Stimulated activated CD8-positive, alpha-beta memory T cell treated with anti-CD3 and anti-CD28 coated beads, Interleukin-12 subunit alpha, Interleukin-12 subunit beta, amount 100 ng/mL, for 24 hours (primary cell): ENCODE measurements around the gene RAD51B.

ENCODE experiments used
- DNase-seq: peaks from one replicate; pipeline ENCODE4 v3.0.0-alpha.2; 2020; ENCODE audit errors: extremely low read depth

The RAD51B gene

GRCh38 chr14:68551045-68551683 is 731.6 kb downstream of the RAD51B start:
- DNase-seq: no peak

GRCh38 chr14:68552075-68552474 is 732.5 kb downstream of the RAD51B start:
- no peak for DNase-seq

GRCh38 chr14:68552602-68553001 is 733.0 kb downstream of the RAD51B start:
- DNase-seq: no peak

DNA sequence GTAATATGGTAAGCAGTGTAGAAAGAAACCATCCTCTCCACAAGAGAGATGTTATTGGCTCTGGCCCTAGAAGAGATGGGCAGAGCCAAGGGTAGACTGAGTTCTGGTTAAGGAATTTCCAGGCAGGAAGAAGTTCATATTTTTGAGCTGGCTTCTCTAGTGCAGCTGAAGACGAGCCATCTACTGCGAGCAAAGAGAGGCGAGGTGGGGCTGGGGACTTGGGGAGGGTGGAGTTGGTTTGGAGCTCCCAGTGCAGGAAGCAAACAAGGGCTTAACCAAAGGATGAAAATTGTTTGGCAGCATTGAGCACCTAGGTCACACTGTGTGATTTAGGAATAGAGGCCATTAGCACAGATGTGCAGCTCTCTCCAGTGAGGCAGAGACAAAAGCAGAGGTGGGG is 733.7 kb downstream of the RAD51B start:
- no peak for DNase-seq

GRCh38 chr14:68554231-68554630 is 734.7 kb downstream of the RAD51B start:
- DNase-seq: no peak

DNA sequence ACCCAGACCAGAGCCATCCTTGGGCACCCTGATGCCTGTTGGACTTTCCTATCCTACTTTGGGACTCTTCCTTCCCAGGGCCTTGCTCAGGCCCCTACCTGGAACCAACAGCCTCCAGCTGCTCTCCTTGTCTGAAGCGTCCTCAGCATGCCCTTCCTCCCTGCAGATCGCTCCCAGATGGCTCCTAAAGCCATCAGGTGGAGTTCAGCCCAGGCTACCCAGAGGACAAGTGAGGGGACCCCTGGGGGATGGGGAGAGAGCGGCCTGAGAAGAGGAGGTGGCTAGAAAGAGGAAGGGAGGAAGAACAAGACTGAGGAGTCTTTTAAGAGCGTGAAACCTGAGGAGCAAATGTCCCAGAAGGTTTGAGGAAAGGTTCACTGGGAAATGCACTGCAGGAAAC is 736.7 kb downstream of the RAD51B start:
- no peak for DNase-seq

DNA sequence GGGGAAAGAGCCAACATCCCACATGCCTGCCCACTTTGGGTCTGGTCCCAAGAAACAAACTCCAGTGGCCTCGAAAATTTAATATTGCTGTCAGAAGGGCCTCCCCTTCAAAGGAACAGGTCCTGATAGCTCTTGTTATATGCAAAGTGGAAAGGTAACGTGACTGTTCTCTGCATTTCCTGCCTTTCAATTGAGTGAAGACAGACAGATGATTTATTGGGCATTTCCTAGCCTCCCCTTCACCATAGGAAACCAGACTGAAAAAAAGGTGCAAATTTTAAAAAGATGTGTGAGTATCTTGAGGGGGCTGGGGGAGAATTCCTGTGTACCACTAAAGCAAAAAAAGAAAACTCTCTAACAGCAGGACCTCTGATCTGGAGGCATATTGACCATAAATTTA is 738.1 kb downstream of the RAD51B start:
- DNase-seq: no peak

DNA sequence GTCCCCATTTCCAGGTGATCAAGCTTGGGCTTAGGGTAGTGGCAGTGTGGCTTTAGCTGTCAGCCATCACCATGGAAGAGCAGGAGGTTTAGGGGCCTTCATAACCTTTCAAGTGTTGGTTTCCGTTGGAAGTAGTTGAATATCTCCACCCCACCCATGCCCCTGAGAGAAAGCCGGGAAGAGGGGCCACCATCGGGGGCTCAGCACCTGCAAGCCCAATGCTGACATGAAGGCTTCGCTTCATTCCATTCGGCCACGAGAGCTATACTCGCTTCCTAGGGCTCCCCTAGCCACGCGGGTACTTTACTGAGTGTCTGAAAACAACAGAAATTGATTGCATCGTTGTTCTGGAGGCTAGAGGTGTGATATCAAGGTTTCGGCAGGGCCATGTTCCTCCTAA is 738.5 kb downstream of the RAD51B start:
- no peak for DNase-seq

DNA sequence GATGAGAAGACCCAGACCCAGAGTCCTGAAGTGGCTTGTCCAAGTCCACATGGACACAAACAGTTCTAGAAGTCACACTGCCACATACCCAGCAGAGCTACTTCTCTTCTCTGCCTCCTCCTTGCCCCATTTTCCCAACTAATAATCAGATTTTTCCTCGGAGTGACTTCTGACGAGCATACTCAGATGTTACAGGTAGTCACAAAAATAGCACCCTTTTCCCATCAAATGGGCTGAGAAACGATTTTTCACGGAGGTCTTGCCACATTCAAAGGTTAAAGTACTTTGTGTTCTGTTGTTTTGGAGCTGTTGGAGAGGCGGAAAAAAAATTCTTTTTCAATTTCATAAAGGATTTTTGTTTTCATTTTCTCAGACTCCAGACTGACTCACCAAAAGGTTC is 740.4 kb downstream of the RAD51B start:
- no peak for DNase-seq

GRCh38 chr14:68561531-68562007 is 742.0 kb downstream of the RAD51B start:
- no peak for DNase-seq

GRCh38 chr14:68562911-68563250 is 743.3 kb downstream of the RAD51B start:
- no peak for DNase-seq

GRCh38 chr14:68563251-68564131 is 743.9 kb downstream of the RAD51B start:
- no peak for DNase-seq

DNA sequence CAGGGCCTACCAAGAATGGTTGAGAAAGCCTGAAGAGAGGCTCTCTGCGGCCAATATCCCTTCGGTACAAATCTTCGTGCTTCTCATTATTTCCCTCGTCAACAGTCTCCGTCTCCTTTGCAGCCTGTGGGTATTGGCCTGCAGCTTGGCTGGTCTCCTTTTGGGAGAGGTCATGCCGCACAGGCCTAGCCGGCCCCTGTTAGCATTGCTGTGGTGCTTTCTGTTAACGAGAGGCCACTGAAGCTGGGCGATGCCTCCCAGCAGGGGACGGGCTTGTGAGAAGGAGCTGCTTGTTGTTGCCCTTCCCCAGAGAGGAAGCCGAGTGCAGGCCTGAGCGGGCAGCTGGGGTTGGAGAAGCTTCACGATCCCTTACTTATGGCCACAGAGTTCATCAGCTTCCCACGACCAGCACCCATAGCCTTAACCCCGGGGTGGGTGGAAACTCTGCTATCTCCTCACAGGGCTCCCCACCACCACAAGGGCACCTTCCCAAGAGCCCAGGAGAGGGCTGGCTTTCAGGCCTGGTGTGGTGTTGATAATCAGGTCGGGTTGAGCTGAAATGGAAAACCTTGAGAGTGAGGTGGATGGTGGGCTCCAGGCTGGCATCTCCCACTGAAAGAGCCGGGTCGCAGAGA is 744.7 kb downstream of the RAD51B start:
- DNase-seq: no peak

GRCh38 chr14:68564826-68565759 is 745.5 kb downstream of the RAD51B start:
- no peak for DNase-seq

GRCh38 chr14:68566075-68566474 is 746.5 kb downstream of the RAD51B start:
- no peak for DNase-seq

GRCh38 chr14:68568907-68569897 is 749.6 kb downstream of the RAD51B start:
- DNase-seq: no peak

- no peak for DNase-seq
Measured at GRCh38 chr14:68569970-68570409, 750.4 kb downstream of the RAD51B start.

- no peak for DNase-seq
Measured at GRCh38 chr14:68571114-68571591, 751.6 kb downstream of the RAD51B start.

- DNase-seq: no peak
Measured at GRCh38 chr14:68571928-68572525, 752.4 kb downstream of the RAD51B start.

DNA sequence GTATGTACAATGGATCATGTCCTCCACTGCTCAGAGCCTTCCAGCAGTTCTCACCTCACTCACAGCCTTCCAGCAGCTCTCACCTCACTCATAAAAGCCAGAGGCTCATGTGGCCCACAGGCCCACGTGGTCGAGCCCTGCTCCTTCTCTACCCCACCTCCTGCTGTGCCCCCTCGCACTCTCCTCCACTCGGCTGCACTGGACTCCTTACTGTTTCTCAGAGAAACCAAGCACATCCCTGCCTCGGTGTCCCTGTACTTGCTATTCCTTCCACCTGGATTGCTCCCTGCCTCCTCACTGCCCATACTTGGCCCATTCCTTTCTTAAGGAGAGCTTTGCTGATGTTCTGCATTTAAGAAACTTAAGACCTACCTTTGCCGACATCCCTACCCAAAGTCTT is 753.5 kb downstream of the RAD51B start:
- DNase-seq: no peak
